ENCODE measurements around the gene PDX1. TPM values are rescaled to one million over a fixed set of nuclear protein-coding genes. Genes with fewer than 3 reads are reported as not detected.
A peak's percentile ranks its signal among the peaks of the same experiment; 100 is the strongest.

Gene PDX1
- total and polyA plus RNA-seq, 10 donors = not detected

GRCh38 chr13:27927444-27928352, 7.9 kb downstream of the PDX1 start:
- DNase-seq = no peak
- Histone ChIP-seq H3K27me3 (replicated peaks in 1 of 7) (peaks cover 18 to 100% (median 99%) of the 10 kb centered on the region in 7 donors), H3K4me3 (peak overlapping the region in 1 of 8 donors; percentile 31), H3K36me3 (no peaks in the 10 kb centered on the region), H3K4me1 (peaks cover 4 to 45% (median 32%) of the 10 kb centered on the region in 6 donors), H3K27ac (no peak overlapping the region), H3K9me3 (peaks cover 0 to 5% (median 0%) of the 10 kb centered on the region in 8 donors)
- 8 to 13% (median 8%) methylated on average over 45 to 53 of the region's 53 CpGs for WGBS, 5 donors
- TF ChIP-seq, protein P1, sequence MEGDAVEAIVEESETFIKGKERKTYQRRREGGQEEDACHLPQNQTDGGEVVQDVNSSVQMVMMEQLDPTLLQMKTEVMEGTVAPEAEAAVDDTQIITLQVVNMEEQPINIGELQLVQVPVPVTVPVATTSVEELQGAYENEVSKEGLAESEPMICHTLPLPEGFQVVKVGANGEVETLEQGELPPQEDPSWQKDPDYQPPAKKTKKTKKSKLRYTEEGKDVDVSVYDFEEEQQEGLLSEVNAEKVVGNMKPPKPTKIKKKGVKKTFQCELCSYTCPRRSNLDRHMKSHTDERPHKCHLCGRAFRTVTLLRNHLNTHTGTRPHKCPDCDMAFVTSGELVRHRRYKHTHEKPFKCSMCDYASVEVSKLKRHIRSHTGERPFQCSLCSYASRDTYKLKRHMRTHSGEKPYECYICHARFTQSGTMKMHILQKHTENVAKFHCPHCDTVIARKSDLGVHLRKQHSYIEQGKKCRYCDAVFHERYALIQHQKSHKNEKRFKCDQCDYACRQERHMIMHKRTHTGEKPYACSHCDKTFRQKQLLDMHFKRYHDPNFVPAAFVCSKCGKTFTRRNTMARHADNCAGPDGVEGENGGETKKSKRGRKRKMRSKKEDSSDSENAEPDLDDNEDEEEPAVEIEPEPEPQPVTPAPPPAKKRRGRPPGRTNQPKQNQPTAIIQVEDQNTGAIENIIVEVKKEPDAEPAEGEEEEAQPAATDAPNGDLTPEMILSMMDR (IDR thresholded peaks at IDR 0.05 in 8 of 11, conservative IDR thresholded peaks at IDR 0.05 in 3 of 11) = no peak
- TF ChIP-seq POLR2AphosphoS5 (IDR thresholded peaks at IDR 0.05) (no peak), POLR2A (IDR thresholded peaks at IDR 0.05) (no peak)
- intact Hi-C loops (cut with DNase I; ENCODE audit: low total_unique reads) = no loop called here

- Histone ChIP-seq H3K4me3 (peak overlapping the region in 3 of 8 donors; percentile 1 to 31 (median 6)), H3K36me3 (no peaks in the 10 kb centered on the region), H3K9me3 (peaks cover 0 to 5% (median 0%) of the 10 kb centered on the region in 8 donors), H3K27ac (no peak overlapping the region), H3K4me1 (peaks cover 4 to 45% (median 31%) of the 10 kb centered on the region in 6 donors), H3K27me3 (replicated peaks in 1 of 7) (peaks cover 18 to 100% (median 93%) of the 10 kb centered on the region in 7 donors)
- no peak for DNase-seq
- intact Hi-C loops (cut with DNase I; ENCODE audit: low total_unique reads) = no loop called here
- TF ChIP-seq, protein P1 (IDR thresholded peaks at IDR 0.05 in 8 of 11, conservative IDR thresholded peaks at IDR 0.05 in 3 of 11) = no peak
- TF ChIP-seq POLR2A (IDR thresholded peaks at IDR 0.05) (no peak), POLR2AphosphoS5 (IDR thresholded peaks at IDR 0.05) (no peak)
- WGBS, 5 donors = 7 to 11% (median 8%) methylated on average over 9 to 26 of the region's 26 CpGs
Observed at GRCh38 chr13:27928353-27928804, 8.6 kb downstream of the PDX1 start.

GRCh38 chr13:27928805-27929753, 9.3 kb downstream of the PDX1 start:
- Histone ChIP-seq H3K27ac (no peak overlapping the region), H3K36me3 (no peaks in the 10 kb centered on the region), H3K4me3 (peak overlapping the region in 3 of 8 donors; percentile 1 to 31 (median 6)), H3K27me3 (replicated peaks in 1 of 7) (peaks cover 15 to 100% (median 86%) of the 10 kb centered on the region in 7 donors), H3K4me1 (peaks cover 4 to 40% (median 28%) of the 10 kb centered on the region in 6 donors), H3K9me3 (peaks cover 0 to 5% (median 0%) of the 10 kb centered on the region in 8 donors)
- no peak for DNase-seq
- intact Hi-C loops (cut with DNase I; ENCODE audit: low total_unique reads) = no loop called here
- 6 to 7% (median 7%) methylated on average over 27 to 48 of the region's 48 CpGs for WGBS, 5 donors
- TF ChIP-seq, protein P1 (IDR thresholded peaks at IDR 0.05 in 8 of 11, conservative IDR thresholded peaks at IDR 0.05 in 3 of 11) = no peak
- TF ChIP-seq POLR2AphosphoS5 (IDR thresholded peaks at IDR 0.05) = no peak
- no peak for TF ChIP-seq POLR2A (IDR thresholded peaks at IDR 0.05)

All from spleen (tissue), 11 donors.